HG03354 (cell line): ENCODE measurements around the gene FAT4.

Source experiments
- ATAC-seq: cut with Tn5 transposase; IDR thresholded peaks from one replicate; pipeline ENCODE4 v1.9.1; 2021; ENCODE audit warnings: mild to moderate bottlenecking; ENCODE audit not compliant: unreplicated experiment, poor library complexity, severe bottlenecking

The FAT4 gene

DNA sequence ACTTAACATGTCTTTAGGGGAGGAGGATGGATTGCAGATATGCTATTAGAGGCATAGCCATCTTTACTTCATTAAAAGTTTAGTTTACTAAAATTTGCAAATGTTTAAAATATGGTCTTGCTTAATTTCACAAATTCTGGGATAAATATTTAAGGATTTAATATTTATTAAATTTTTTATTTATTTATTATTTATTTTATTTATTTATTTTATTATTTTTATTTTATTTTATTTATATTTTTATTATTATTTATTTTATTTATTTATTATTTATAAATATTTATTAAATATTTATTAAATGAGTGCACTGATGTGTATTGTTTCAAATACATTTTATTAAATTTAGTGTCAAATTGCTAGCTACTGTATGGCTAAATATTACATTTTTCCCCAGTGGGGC lies 46.0 kb downstream of the FAT4 start:
- no peak for ATAC-seq
